Suprapubic skin (tissue), 4 donors: ENCODE data around the gene TAPT1. TPM values are rescaled to one million over a fixed set of nuclear protein-coding genes. Genes with fewer than 3 reads are reported as not detected.

ENCODE experiments used
- DNase-seq, 2 donors: peaks; one replicate each; pipeline ENCODE4 v3.0.0-alpha.2; 2019; ENCODE audit warnings: low spot score in 2 of 2
- H3K27ac ChIP-seq: fragments of 200-600 bp; sonication (generic); one replicate; pipeline ENCODE4 v1.5.1; 2019
- H3K27me3 ChIP-seq: fragments of 200-600 bp; sonication (generic); one replicate; pipeline ENCODE4 v1.5.1; 2019
- H3K36me3 ChIP-seq: fragments of 200-600 bp; sonication (generic); one replicate; pipeline ENCODE4 v1.5.1; 2019
- H3K4me1 ChIP-seq: fragments of 200-600 bp; sonication (generic); one replicate; pipeline ENCODE4 v1.5.1; 2019
- H3K4me3 ChIP-seq: fragments of 200-600 bp; sonication (generic); one replicate; pipeline ENCODE4 v1.5.1; 2019; ENCODE audit warnings: mild to moderate bottlenecking
- H3K9me3 ChIP-seq: fragments of 200-600 bp; sonication (generic); one replicate; pipeline ENCODE4 v1.5.1; 2019
- CTCF ChIP-seq, 2 donors: fragments of 200-600 bp in 1 of 2; fragments of 450-650 bp in 1 of 2; sonication (generic) in 1 of 2; IDR thresholded peaks; one replicate each; pipeline ENCODE4 v1.5.1; 2016 to 2019; ENCODE audit warnings: antibody characterized with exemption in 2 of 2, mild to moderate bottlenecking in 1 of 2, moderate library complexity in 1 of 2
- EP300 ChIP-seq: sonication (generic); formaldehyde crosslinking; IDR thresholded peaks from one replicate; pipeline ENCODE4 v1.6.1; 2017; ENCODE audit warnings: antibody characterized with exemption
- POLR2A ChIP-seq, 2 donors: fragments of 450-650 bp; IDR thresholded peaks; one replicate each; pipeline ENCODE4 v1.6.1; 2017; ENCODE audit warnings: antibody characterized with exemption in 2 of 2, mild to moderate bottlenecking in 2 of 2, moderate library complexity in 2 of 2
- POLR2AphosphoS5 ChIP-seq, 3 donors: sonication (generic); formaldehyde crosslinking; IDR thresholded peaks; one replicate each; pipeline ENCODE4 v1.6.1; 2017; ENCODE audit warnings: antibody characterized with exemption in 3 of 3
- WGBS: methylation state at CpG from one replicate; pipeline ENCODE4 v1.1.5; 2018; 5-methylcytosine and 5-hydroxymethylcytosine counted together
- total RNA-seq, 4 donors: library from RNA; depleted of rRNA; stranded (reverse); fragments of >200 nt; gene quantifications; one replicate each; pipeline ENCODE4 v1.1.0, GENCODE V29; 2016

Gene TAPT1
- total RNA-seq, 4 donors from 2014 or later: 15.3 to 57.2 (median 23.7) TPM

DNA sequence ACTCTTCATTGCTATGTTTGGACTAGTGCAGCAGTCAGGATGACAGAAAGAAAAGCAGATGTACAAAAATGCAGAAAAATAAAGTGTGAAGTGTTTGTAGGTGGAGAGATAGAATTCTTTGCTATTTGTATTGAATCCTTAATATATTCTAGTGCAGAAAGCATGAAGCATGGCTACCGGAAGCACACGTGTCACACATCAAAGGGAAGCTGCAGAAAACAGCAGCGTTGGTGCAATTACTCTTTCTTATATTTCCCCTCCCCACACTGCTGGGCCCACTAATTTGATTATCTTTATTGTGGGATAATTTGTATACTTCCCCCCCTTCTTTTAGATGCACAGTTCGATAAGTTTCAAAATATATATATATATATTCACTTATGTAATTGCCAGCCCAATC lies 35.9 kb upstream of the TAPT1 start:
- no peak overlapping the region for H3K27ac ChIP-seq
- TF ChIP-seq POLR2A (IDR thresholded peaks at IDR 0.05) (no peak), EP300 (no peak), CTCF (IDR thresholded peaks at IDR 0.05) (no peak), POLR2AphosphoS5 (IDR thresholded peaks at IDR 0.05) (no peak)
- no peak for DNase-seq
- no peaks in the 10 kb centered on the region for H3K9me3 ChIP-seq
- H3K36me3 ChIP-seq: no peaks in the 10 kb centered on the region
- WGBS: 79% methylated on average over 4 of the region's 4 CpGs
- H3K4me1 ChIP-seq: no peaks in the 10 kb centered on the region
- H3K4me3 ChIP-seq: no peak overlapping the region
- no peaks in the 10 kb centered on the region for H3K27me3 ChIP-seq

GRCh38 chr4:16261313-16261878 lies 35.1 kb upstream of the TAPT1 start:
- H3K27ac ChIP-seq: no peak overlapping the region
- H3K27me3 ChIP-seq: no peaks in the 10 kb centered on the region
- H3K9me3 ChIP-seq: no peaks in the 10 kb centered on the region
- no peak for DNase-seq
- no peak overlapping the region for H3K4me3 ChIP-seq
- peaks cover 5% of the 10 kb centered on the region for H3K36me3 ChIP-seq
- WGBS: 84% methylated on average over 5 of the region's 5 CpGs
- TF ChIP-seq CTCF (IDR thresholded peaks at IDR 0.05): no peak
- no peak for TF ChIP-seq POLR2AphosphoS5 (IDR thresholded peaks at IDR 0.05)
- no peak for TF ChIP-seq EP300
- TF ChIP-seq POLR2A (IDR thresholded peaks at IDR 0.05): no peak
- H3K4me1 ChIP-seq: no peaks in the 10 kb centered on the region

- Histone ChIP-seq H3K27ac (no peak overlapping the region), H3K9me3 (no peaks in the 10 kb centered on the region), H3K36me3 (peaks cover 7% of the 10 kb centered on the region), H3K4me3 (no peak overlapping the region), H3K4me1 (no peaks in the 10 kb centered on the region), H3K27me3 (no peaks in the 10 kb centered on the region)
- no peak for TF ChIP-seq POLR2A (IDR thresholded peaks at IDR 0.05)
- no peak for TF ChIP-seq POLR2AphosphoS5 (IDR thresholded peaks at IDR 0.05)
- TF ChIP-seq CTCF (IDR thresholded peaks at IDR 0.05): no peak
- no peak for TF ChIP-seq EP300
- WGBS: 84% methylated on average over 4 of the region's 4 CpGs
- DNase-seq: no peak
Observed at GRCh38 chr4:16259889-16260246, 33.6 kb upstream of the TAPT1 start.

DNA sequence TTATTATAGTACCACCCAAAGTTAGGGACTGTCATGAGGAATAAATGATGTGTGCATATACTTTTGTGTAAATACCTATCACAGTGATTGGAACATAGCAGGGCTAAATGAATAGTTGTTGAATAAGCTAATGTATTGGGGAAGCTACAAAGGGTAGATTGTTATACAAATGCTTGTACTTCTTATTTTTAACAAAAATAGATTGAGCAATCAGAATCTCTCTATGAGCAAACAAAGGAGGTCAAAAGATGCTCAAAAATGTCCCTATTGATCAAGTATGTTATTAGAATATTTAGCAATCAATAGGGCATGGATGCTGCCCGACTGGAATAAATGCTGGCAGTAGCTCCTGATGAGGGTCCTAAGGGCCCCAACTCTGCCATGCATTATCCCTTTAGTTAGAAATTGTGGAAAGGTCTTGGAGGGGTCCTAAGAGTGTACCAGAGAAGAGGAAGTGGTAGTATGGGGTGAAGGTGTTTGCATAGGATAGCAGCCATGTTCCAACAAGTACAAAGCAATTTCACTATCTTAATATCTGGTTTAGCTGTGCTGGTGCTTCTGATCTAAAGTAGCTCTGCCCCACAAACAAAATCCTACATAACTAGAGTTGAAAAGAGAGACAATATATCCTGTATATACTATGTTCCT lies 33.1 kb upstream of the TAPT1 start:
- Histone ChIP-seq H3K36me3 (peaks cover 7% of the 10 kb centered on the region), H3K4me3 (no peak overlapping the region), H3K27me3 (no peaks in the 10 kb centered on the region), H3K4me1 (no peaks in the 10 kb centered on the region), H3K9me3 (no peaks in the 10 kb centered on the region), H3K27ac (no peak overlapping the region)
- no peak for DNase-seq
- WGBS: 87% methylated on average over 1 of the region's 1 CpG
- TF ChIP-seq POLR2AphosphoS5 (IDR thresholded peaks at IDR 0.05) (no peak), POLR2A (IDR thresholded peaks at IDR 0.05) (no peak), CTCF (IDR thresholded peaks at IDR 0.05) (no peak), EP300 (no peak)

GRCh38 chr4:16257611-16258010 lies 31.3 kb upstream of the TAPT1 start:
- H3K27me3 ChIP-seq: no peaks in the 10 kb centered on the region
- H3K36me3 ChIP-seq: peaks cover 10% of the 10 kb centered on the region
- no peak overlapping the region for H3K4me3 ChIP-seq
- no peak for TF ChIP-seq POLR2A (IDR thresholded peaks at IDR 0.05)
- no peak for TF ChIP-seq EP300
- no peak for TF ChIP-seq POLR2AphosphoS5 (IDR thresholded peaks at IDR 0.05)
- TF ChIP-seq CTCF (IDR thresholded peaks at IDR 0.05): no peak
- 88% methylated on average over 2 of the region's 2 CpGs for WGBS
- no peak for DNase-seq
- H3K9me3 ChIP-seq: no peaks in the 10 kb centered on the region
- no peak overlapping the region for H3K27ac ChIP-seq
- H3K4me1 ChIP-seq: no peaks in the 10 kb centered on the region
